HepG2 (cell line): ENCODE data around the gene COMMD8. TPM values are rescaled to one million over a fixed set of nuclear protein-coding genes. Genes with fewer than 3 reads are reported as not detected.

Experiments
- ATF1 ChIP-seq: IDR thresholded peaks from 2 replicates; pipeline ENCODE4 v1.6.1; 2016; ENCODE audit warnings: mild to moderate bottlenecking, control low read depth
- BCL6 ChIP-seq: IDR thresholded peaks from 2 replicates; pipeline ENCODE4 v1.6.1; 2016; ENCODE audit warnings: missing genetic modification reagents, missing compliant biosample characterization
- BRD4 ChIP-seq: sonication (generic); formaldehyde crosslinking; IDR thresholded peaks from 2 replicates; pipeline ENCODE4 v1.4.0; 2020; ENCODE audit warnings: missing genetic modification reagents
- KAT8 ChIP-seq: IDR thresholded peaks from 2 replicates; pipeline ENCODE4 v1.6.1; 2016; ENCODE audit warnings: missing genetic modification reagents, missing compliant biosample characterization
- PHF8 ChIP-seq: sonication (generic); formaldehyde crosslinking; IDR thresholded peaks from 2 replicates; pipeline ENCODE4 v1.5.0; 2020; ENCODE audit warnings: missing genetic modification reagents
- TBP ChIP-seq: sonication (generic); formaldehyde crosslinking; IDR thresholded peaks from 2 replicates; pipeline ENCODE4 v1.5.0; 2020; ENCODE audit warnings: missing genetic modification reagents
- ZEB1 ChIP-seq: IDR thresholded peaks from 2 replicates; pipeline ENCODE4 v1.6.1; 2012; ENCODE audit warnings: mild to moderate bottlenecking, low read depth, inconsistent platforms; ENCODE audit not compliant: insufficient replicate concordance
- ZFX ChIP-seq: sonication (generic); formaldehyde crosslinking; IDR thresholded peaks from 2 replicates; pipeline ENCODE4 v1.4.0; 2020; ENCODE audit warnings: mild to moderate bottlenecking, low read depth, missing genetic modification reagents, moderate library complexity
- ZNF263 ChIP-seq: sonication (generic); formaldehyde crosslinking; IDR thresholded peaks from 2 replicates; pipeline ENCODE4 v1.4.0; 2020; ENCODE audit warnings: missing genetic modification reagents
- ZNF3 ChIP-seq: IDR thresholded peaks from 2 replicates; pipeline ENCODE4 v1.7.0; 2017; ENCODE audit warnings: inconsistent platforms
- ZNF564 ChIP-seq: sonication (generic); formaldehyde crosslinking; IDR thresholded peaks from 2 replicates; pipeline ENCODE4 v1.8.1; 2023; ENCODE audit warnings: mild to moderate bottlenecking, missing genetic modification reagents
- polyA plus RNA-seq, 8 experiments: library from polyadenylated mRNA; depleted of rRNA in 3 of 8; stranded (reverse) in 7 of 8; unstranded in 1 of 8; fragments of >200 nt; fragmentation: Illumina TruSeq in 4 of 8; extraction: Trizol in 4 of 8; gene quantifications; 2 replicates each; pipeline versions ENCODE4 v1.2.1 to v1.2.3, GENCODE V29; 2011 to 2016; ENCODE audit warnings: low read depth in 4 of 8, missing spikeins in 1 of 8, mixed read lengths in 1 of 8; ENCODE audit not compliant: insufficient read depth in 1 of 8
- total RNA-seq, 5 experiments: library from RNA; depleted of rRNA; stranded (reverse); fragments of >200 nt; fragmentation: Illumina TruSeq; extraction: Trizol; gene quantifications; 2 replicates each; pipeline ENCODE4 v1.2.3, GENCODE V29; 2016; ENCODE audit warnings: low read depth in 1 of 5
- TF ChIP-seq, protein P1 (sequence below): sonication (generic); formaldehyde crosslinking; IDR thresholded peaks from 2 replicates; pipeline ENCODE4 v1.9.0; 2021; ENCODE audit warnings: mild to moderate bottlenecking, missing genetic modification reagents
- TF ChIP-seq, protein P2 (sequence below): sonication (generic); formaldehyde crosslinking; IDR thresholded peaks from 2 replicates; pipeline ENCODE4 v1.4.0; 2020; ENCODE audit warnings: missing genetic modification reagents, borderline replicate concordance
- TF ChIP-seq, protein P3 (sequence below): sonication (generic); formaldehyde crosslinking; IDR thresholded peaks from 2 replicates; pipeline ENCODE4 v1.4.0; 2020; ENCODE audit warnings: missing genetic modification reagents
- TF ChIP-seq, protein P4 (sequence below), 2 experiments: sonication (generic) in 1 of 2; formaldehyde crosslinking in 1 of 2; IDR thresholded peaks; 2 replicates each; pipeline versions ENCODE4 v1.4.0 to v1.6.1; 2018 to 2020; ENCODE audit warnings: missing genetic modification reagents in 2 of 2, borderline replicate concordance in 1 of 2, low read depth in 1 of 2, mild to moderate bottlenecking in 1 of 2, missing biosample characterization in 1 of 2

COMMD8 gene
- total and polyA plus RNA-seq, 2 of the 13 experiments (the other 11 are each of a cell fraction or from before 2014, with no cell fraction given) = 7.1 to 20.3 TPM

DNA sequence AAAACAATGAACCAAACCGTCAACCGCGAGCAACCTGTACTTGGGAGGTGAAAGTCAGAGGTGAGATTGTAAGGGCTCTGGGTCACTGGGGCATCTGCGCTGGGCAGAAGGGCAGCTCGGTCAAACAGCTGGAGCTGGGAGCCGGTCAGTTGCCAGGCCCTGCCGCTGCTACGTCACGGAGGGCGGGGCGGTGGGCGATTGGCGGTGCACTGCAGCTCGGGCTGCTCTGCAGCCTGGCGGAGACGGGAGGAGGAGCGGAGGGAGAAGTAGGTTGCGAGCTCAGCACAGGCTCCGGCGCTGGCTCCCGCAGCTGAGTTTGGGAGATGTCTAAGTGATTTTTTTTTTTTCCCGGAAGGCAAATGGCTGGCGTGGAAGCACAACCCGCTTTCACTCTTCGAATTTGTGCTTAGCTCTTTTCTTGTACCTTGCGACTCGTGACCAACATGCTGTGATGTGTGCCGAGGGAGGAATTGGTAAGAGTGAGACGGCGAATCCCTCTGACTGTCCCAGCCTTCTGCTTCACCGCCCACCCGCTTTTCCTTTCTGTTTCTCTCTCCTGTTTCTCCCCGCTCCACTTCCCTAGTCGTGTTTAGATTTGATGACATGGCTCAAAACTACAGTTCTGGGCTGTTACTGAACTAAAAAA lies 21.7 kb upstream of the COMMD8 start, which contains the start of gene ATP10D (continued):
- TF ChIP-seq, protein P1, sequence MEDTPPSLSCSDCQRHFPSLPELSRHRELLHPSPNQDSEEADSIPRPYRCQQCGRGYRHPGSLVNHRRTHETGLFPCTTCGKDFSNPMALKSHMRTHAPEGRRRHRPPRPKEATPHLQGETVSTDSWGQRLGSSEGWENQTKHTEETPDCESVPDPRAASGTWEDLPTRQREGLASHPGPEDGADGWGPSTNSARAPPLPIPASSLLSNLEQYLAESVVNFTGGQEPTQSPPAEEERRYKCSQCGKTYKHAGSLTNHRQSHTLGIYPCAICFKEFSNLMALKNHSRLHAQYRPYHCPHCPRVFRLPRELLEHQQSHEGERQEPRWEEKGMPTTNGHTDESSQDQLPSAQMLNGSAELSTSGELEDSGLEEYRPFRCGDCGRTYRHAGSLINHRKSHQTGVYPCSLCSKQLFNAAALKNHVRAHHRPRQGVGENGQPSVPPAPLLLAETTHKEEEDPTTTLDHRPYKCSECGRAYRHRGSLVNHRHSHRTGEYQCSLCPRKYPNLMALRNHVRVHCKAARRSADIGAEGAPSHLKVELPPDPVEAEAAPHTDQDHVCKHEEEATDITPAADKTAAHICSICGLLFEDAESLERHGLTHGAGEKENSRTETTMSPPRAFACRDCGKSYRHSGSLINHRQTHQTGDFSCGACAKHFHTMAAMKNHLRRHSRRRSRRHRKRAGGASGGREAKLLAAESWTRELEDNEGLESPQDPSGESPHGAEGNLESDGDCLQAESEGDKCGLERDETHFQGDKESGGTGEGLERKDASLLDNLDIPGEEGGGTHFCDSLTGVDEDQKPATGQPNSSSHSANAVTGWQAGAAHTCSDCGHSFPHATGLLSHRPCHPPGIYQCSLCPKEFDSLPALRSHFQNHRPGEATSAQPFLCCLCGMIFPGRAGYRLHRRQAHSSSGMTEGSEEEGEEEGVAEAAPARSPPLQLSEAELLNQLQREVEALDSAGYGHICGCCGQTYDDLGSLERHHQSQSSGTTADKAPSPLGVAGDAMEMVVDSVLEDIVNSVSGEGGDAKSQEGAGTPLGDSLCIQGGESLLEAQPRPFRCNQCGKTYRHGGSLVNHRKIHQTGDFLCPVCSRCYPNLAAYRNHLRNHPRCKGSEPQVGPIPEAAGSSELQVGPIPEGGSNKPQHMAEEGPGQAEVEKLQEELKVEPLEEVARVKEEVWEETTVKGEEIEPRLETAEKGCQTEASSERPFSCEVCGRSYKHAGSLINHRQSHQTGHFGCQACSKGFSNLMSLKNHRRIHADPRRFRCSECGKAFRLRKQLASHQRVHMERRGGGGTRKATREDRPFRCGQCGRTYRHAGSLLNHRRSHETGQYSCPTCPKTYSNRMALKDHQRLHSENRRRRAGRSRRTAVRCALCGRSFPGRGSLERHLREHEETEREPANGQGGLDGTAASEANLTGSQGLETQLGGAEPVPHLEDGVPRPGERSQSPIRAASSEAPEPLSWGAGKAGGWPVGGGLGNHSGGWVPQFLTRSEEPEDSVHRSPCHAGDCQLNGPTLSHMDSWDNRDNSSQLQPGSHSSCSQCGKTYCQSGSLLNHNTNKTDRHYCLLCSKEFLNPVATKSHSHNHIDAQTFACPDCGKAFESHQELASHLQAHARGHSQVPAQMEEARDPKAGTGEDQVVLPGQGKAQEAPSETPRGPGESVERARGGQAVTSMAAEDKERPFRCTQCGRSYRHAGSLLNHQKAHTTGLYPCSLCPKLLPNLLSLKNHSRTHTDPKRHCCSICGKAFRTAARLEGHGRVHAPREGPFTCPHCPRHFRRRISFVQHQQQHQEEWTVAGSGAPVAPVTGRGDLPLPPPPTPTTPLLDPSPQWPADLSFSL (CRISPR knock-in tag) = no peak
- TF ChIP-seq ZFX (CRISPR knock-in tag) (peak; percentile 59), PHF8 (CRISPR knock-in tag) (peak; percentile 52), BRD4 (no peak), ZNF3 (no peak), TBP (no peak), KAT8 (peak; percentile 70), ZNF263 (CRISPR knock-in tag) (peak; percentile 40), ZEB1 (no peak), ZNF564 (CRISPR knock-in tag) (no peak), ATF1 (peak; percentile 84), BCL6 (CRISPR knock-in tag) (no peak; the same call in 1 of the 2 replicates)
- TF ChIP-seq, protein P2, sequence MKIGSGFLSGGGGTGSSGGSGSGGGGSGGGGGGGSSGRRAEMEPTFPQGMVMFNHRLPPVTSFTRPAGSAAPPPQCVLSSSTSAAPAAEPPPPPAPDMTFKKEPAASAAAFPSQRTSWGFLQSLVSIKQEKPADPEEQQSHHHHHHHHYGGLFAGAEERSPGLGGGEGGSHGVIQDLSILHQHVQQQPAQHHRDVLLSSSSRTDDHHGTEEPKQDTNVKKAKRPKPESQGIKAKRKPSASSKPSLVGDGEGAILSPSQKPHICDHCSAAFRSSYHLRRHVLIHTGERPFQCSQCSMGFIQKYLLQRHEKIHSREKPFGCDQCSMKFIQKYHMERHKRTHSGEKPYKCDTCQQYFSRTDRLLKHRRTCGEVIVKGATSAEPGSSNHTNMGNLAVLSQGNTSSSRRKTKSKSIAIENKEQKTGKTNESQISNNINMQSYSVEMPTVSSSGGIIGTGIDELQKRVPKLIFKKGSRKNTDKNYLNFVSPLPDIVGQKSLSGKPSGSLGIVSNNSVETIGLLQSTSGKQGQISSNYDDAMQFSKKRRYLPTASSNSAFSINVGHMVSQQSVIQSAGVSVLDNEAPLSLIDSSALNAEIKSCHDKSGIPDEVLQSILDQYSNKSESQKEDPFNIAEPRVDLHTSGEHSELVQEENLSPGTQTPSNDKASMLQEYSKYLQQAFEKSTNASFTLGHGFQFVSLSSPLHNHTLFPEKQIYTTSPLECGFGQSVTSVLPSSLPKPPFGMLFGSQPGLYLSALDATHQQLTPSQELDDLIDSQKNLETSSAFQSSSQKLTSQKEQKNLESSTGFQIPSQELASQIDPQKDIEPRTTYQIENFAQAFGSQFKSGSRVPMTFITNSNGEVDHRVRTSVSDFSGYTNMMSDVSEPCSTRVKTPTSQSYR (CRISPR knock-in tag) = no peak
- TF ChIP-seq, protein P3, sequence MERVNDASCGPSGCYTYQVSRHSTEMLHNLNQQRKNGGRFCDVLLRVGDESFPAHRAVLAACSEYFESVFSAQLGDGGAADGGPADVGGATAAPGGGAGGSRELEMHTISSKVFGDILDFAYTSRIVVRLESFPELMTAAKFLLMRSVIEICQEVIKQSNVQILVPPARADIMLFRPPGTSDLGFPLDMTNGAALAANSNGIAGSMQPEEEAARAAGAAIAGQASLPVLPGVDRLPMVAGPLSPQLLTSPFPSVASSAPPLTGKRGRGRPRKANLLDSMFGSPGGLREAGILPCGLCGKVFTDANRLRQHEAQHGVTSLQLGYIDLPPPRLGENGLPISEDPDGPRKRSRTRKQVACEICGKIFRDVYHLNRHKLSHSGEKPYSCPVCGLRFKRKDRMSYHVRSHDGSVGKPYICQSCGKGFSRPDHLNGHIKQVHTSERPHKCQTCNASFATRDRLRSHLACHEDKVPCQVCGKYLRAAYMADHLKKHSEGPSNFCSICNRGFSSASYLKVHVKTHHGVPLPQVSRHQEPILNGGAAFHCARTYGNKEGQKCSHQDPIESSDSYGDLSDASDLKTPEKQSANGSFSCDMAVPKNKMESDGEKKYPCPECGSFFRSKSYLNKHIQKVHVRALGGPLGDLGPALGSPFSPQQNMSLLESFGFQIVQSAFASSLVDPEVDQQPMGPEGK = no peak; the same call in 1 of the 2 replicates
- TF ChIP-seq, protein P4, sequence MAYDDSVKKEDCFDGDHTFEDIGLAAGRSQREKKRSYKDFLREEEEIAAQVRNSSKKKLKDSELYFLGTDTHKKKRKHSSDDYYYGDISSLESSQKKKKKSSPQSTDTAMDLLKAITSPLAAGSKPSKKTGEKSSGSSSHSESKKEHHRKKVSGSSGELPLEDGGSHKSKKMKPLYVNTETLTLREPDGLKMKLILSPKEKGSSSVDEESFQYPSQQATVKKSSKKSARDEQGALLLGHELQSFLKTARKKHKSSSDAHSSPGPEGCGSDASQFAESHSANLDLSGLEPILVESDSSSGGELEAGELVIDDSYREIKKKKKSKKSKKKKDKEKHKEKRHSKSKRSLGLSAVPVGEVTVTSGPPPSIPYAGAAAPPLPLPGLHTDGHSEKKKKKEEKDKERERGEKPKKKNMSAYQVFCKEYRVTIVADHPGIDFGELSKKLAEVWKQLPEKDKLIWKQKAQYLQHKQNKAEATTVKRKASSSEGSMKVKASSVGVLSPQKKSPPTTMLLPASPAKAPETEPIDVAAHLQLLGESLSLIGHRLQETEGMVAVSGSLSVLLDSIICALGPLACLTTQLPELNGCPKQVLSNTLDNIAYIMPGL (CRISPR knock-in tag; IDR thresholded peaks at IDR 0.05; ENCODE audit: borderline replicate concordance in 1 of 2, low read depth in 1 of 2) = peak in 1 of 2 experiments; percentile 19; a peak in 1 of 4 replicates
